HG03442 (cell line): ENCODE measurements around the gene COL20A1.

Experiments used
- ATAC-seq: cut with Tn5 transposase; IDR thresholded peaks from one replicate; pipeline ENCODE4 v1.9.1; 2021; ENCODE audit warnings: mild to moderate bottlenecking, moderate library complexity; ENCODE audit not compliant: unreplicated experiment

The COL20A1 gene

GRCh38 chr20:63319164-63320040, 26.4 kb downstream of the COL20A1 start:
- no peak for ATAC-seq

GRCh38 chr20:63320041-63320511, 27.1 kb downstream of the COL20A1 start:
- ATAC-seq: no peak

- no peak for ATAC-seq
Measured at GRCh38 chr20:63320616-63321147, 27.7 kb downstream of the COL20A1 start.

GRCh38 chr20:63321148-63321831, 28.3 kb downstream of the COL20A1 start:
- no peak for ATAC-seq

- no peak for ATAC-seq
Measured at GRCh38 chr20:63322146-63322932, 29.4 kb downstream of the COL20A1 start.

- no peak for ATAC-seq
Measured at GRCh38 chr20:63322933-63323273, 29.9 kb downstream of the COL20A1 start.

- no peak for ATAC-seq
Measured at GRCh38 chr20:63323357-63323981, 30.5 kb downstream of the COL20A1 start.

- no peak for ATAC-seq
Measured at GRCh38 chr20:63325021-63325471, 32.1 kb downstream of the COL20A1 start.

GRCh38 chr20:63325554-63326313, 32.7 kb downstream of the COL20A1 start:
- ATAC-seq: no peak

GRCh38 chr20:63326314-63327230, 33.6 kb downstream of the COL20A1 start:
- no peak for ATAC-seq

GRCh38 chr20:63327231-63327745, 34.3 kb downstream of the COL20A1 start:
- no peak for ATAC-seq

- no peak for ATAC-seq
Measured at GRCh38 chr20:63328026-63328700, 35.2 kb downstream of the COL20A1 start.

- ATAC-seq: no peak
Measured at GRCh38 chr20:63328718-63329275, 35.8 kb downstream of the COL20A1 start.

GRCh38 chr20:63329331-63330083, 36.5 kb downstream of the COL20A1 start:
- ATAC-seq: no peak

- no peak for ATAC-seq
Measured at GRCh38 chr20:63330084-63330760, 37.2 kb downstream of the COL20A1 start.

GRCh38 chr20:63330940-63331339, 38.0 kb downstream of the COL20A1 start:
- ATAC-seq: no peak
